GM21528 (cell line): ENCODE measurements around the gene TCL1A.
A peak's percentile ranks its signal among the peaks of the same experiment; 100 is the strongest.
"Not testable (repeated sequence)": the region's sequence is repeated elsewhere in the genome, so short reads cannot be mapped to it uniquely, and the experiment has no call there.

Experiments
- ATAC-seq: cut with Tn5 transposase; IDR thresholded peaks from one replicate; pipeline ENCODE4 v1.9.1; 2021; ENCODE audit warnings: mild to moderate bottlenecking, moderate library complexity; ENCODE audit not compliant: unreplicated experiment, low FRiP score

The TCL1A gene

GRCh38 chr14:95679148-95679815, 34.6 kb downstream of the TCL1A start:
- ATAC-seq = no peak

GRCh38 chr14:95677179-95677835, 36.6 kb downstream of the TCL1A start:
- no peak for ATAC-seq

- ATAC-seq = no peak
These were observed 38.4 kb downstream of the TCL1A start for GRCh38 chr14:95675486-95675885.

GRCh38 chr14:95674613-95675012, 39.3 kb downstream of the TCL1A start:
- ATAC-seq = no peak

- no peak for ATAC-seq
These were observed 45.6 kb downstream of the TCL1A start for GRCh38 chr14:95668235-95668772.

GRCh38 chr14:95667249-95667693, 46.7 kb downstream of the TCL1A start:
- no peak for ATAC-seq

- ATAC-seq = no peak
These were observed 47.5 kb downstream of the TCL1A start for GRCh38 chr14:95666450-95666849.

- ATAC-seq = not testable (repeated sequence)
These were observed 48.4 kb downstream of the TCL1A start for GRCh38 chr14:95665530-95665929.

- ATAC-seq = no peak
These were observed 49.4 kb downstream of the TCL1A start for GRCh38 chr14:95664546-95664945.

- no peak for ATAC-seq
These were observed 49.9 kb downstream of the TCL1A start for GRCh38 chr14:95664066-95664465.

GRCh38 chr14:95663226-95663797, 50.6 kb downstream of the TCL1A start:
- peak; percentile 32 for ATAC-seq

- ATAC-seq = peak; percentile 36
These were observed 51.3 kb downstream of the TCL1A start for GRCh38 chr14:95662376-95663186.

- ATAC-seq = no peak
These were observed 53.0 kb downstream of the TCL1A start for GRCh38 chr14:95660651-95661515.

GRCh38 chr14:95659990-95660385, 53.9 kb downstream of the TCL1A start:
- ATAC-seq = no peak
